GM12878 (cell line): Measurements from ENCODE around the gene B4GALT4. TPM values are rescaled to one million over a fixed set of nuclear protein-coding genes. Genes with fewer than 3 reads are reported as not detected.
"Not testable (repeated sequence)": the region's sequence is repeated elsewhere in the genome, so short reads cannot be mapped to it uniquely, and the experiment has no call there.

ENCODE experiments used
- ATAC-seq: fragments of 200-7000 bp; cut with Tn5 transposase; 3 replicates; pipeline ENCODE4 v1.9.1; 2020; ENCODE audit warnings: mild to moderate bottlenecking, moderate library complexity
- BruUV-seq: library from RNA; stranded (reverse); fragments of 400-500 nt; replicated peaks from 2 replicates; lab custom pipeline; 2021; lab: Mats Ljungman, UMichigan
- CTCF ChIA-PET: fragments of 300-600 bp; sonication (Branson Sonifier 250); formaldehyde crosslinking; extraction: SDS; loops from one replicate; lab custom pipeline; 2021; ENCODE audit warnings: inconsistent platforms; lab: Yijun Ruan, JAX
- POLR2A ChIA-PET: fragments of 350-600 bp; formaldehyde crosslinking; extraction: SDS; loops from one replicate; lab custom pipeline; 2021; ENCODE audit warnings: inconsistent platforms; lab: Charles Lee
- RAD21 ChIA-PET: fragments of 300-600 bp; sonication (Branson Sonifier 250); formaldehyde crosslinking; loops from one replicate; lab custom pipeline; 2023; ENCODE audit warnings: antibody characterized with exemption; ENCODE audit not compliant: unreplicated experiment; lab: Charles Lee
- SMC1A ChIA-PET: fragments of 300-600 bp; sonication (Branson Sonifier 250); formaldehyde crosslinking; loops from one replicate; lab custom pipeline; 2023; ENCODE audit not compliant: unreplicated experiment, uncharacterized antibody; lab: Charles Lee
- DNase-seq: peaks from one replicate; pipeline ENCODE4 v3.0.0-alpha.2; 2011; ENCODE audit warnings: low read depth, low spot score
- FAIRE-seq: peaks from 3 replicates; lab custom pipeline; 2011; peaks lifted over from hg19 to GRCh38; lab: Jason Lieb, UNC
- H2AFZ ChIP-seq: 2 replicates; pipeline ENCODE4 v1.6.0; 2011; ENCODE audit warnings: low read depth, low read length, control low read depth; ENCODE audit not compliant: control insufficient read depth
- H3K27ac ChIP-seq: 2 replicates; pipeline ENCODE4 v1.5.1; 2011; ENCODE audit warnings: control low read depth; ENCODE audit not compliant: control insufficient read depth, insufficient read depth
- H3K27me3 ChIP-seq, 2 experiments: replicated peaks in 1 of 2; 2 replicates each; pipeline versions ENCODE4 v1.6.0 to v1.6.1; 2011; ENCODE audit warnings: low read length in 1 of 2; ENCODE audit not compliant: control insufficient read depth in 2 of 2, insufficient read depth in 2 of 2
- H3K36me3 ChIP-seq, 2 experiments: 2 replicates each; pipeline ENCODE4 v1.5.1; 2011; ENCODE audit warnings: low read length in 1 of 2; ENCODE audit not compliant: control insufficient read depth in 2 of 2, insufficient read depth in 2 of 2
- H3K4me1 ChIP-seq: 2 replicates; pipeline ENCODE4 v1.6.1; 2011; ENCODE audit warnings: mild to moderate bottlenecking, low read length, moderate library complexity, mixed read lengths; ENCODE audit not compliant: control insufficient read depth, insufficient read depth
- H3K4me2 ChIP-seq: 2 replicates; pipeline ENCODE4 v1.6.0; 2011; ENCODE audit warnings: control low read depth; ENCODE audit not compliant: control insufficient read depth, insufficient read depth
- H3K4me3 ChIP-seq: fragments of 200-600 bp; sonication (generic); 2 replicates; pipeline ENCODE4 v1.5.1; 2016
- H3K79me2 ChIP-seq: 2 replicates; pipeline ENCODE4 v1.6.0; 2011; ENCODE audit warnings: low read length; ENCODE audit not compliant: control insufficient read depth, insufficient read depth
- H3K9ac ChIP-seq: 2 replicates; pipeline ENCODE4 v1.8.0; 2011; ENCODE audit warnings: low read length, control low read depth, mixed read lengths; ENCODE audit not compliant: control insufficient read depth, insufficient read depth
- H3K9me3 ChIP-seq: replicated peaks from 3 replicates; pipeline ENCODE4 v1.5.1; 2011; ENCODE audit warnings: mild to moderate bottlenecking, low read length; ENCODE audit not compliant: control insufficient read depth, insufficient read depth
- H4K20me1 ChIP-seq: 2 replicates; pipeline ENCODE4 v1.6.0; 2011; ENCODE audit not compliant: control insufficient read depth, insufficient read depth
- BACH1 ChIP-seq: fragments of 450-650 bp; IDR thresholded peaks from 2 replicates; pipeline ENCODE4 v1.6.1; 2017; ENCODE audit warnings: mild to moderate bottlenecking, borderline replicate concordance
- CTCF ChIP-seq, 3 experiments: IDR thresholded peaks in 2 of 3; conservative IDR thresholded peaks in 1 of 3; 2 replicates each; pipeline ENCODE4 v1.5.1; 2011; ENCODE audit warnings: low read depth in 3 of 3, low read length in 3 of 3, mild to moderate bottlenecking in 3 of 3, control low read depth in 2 of 3, moderate library complexity in 2 of 3, inconsistent platforms in 1 of 3, mixed read lengths in 1 of 3; ENCODE audit not compliant: control insufficient read depth in 2 of 3, insufficient read depth in 1 of 3; ENCODE audit errors: extremely low read depth in 1 of 3
- EP300 ChIP-seq, 2 experiments: fragments of 150-350 bp in 1 of 2; IDR thresholded peaks; 2 replicates each; pipeline ENCODE4 v1.6.1; 2011 to 2012; ENCODE audit warnings: low read depth in 2 of 2, low read length in 2 of 2, borderline replicate concordance in 1 of 2, improper control_type of control experiment in 1 of 2, inconsistent platforms in 1 of 2; ENCODE audit not compliant: control insufficient read depth in 1 of 2
- JUNB ChIP-seq: IDR thresholded peaks from 2 replicates; pipeline ENCODE4 v1.6.1; 2016; ENCODE audit warnings: antibody characterized with exemption, mild to moderate bottlenecking
- NFYA ChIP-seq: IDR thresholded peaks from 2 replicates; pipeline ENCODE4 v1.6.1; 2011; ENCODE audit warnings: low read depth, mild to moderate bottlenecking, low read length, improper control_type of control experiment, borderline replicate concordance
- POLR2AphosphoS5 ChIP-seq: IDR thresholded peaks from 2 replicates; pipeline ENCODE4 v1.6.1; 2011; ENCODE audit warnings: mild to moderate bottlenecking, low read length, inconsistent platforms
- SREBF1 ChIP-seq: IDR thresholded peaks from 2 replicates; pipeline ENCODE4 v1.6.1; 2012; ENCODE audit warnings: mild to moderate bottlenecking, low read length
- STAT3 ChIP-seq: IDR thresholded peaks from 2 replicates; pipeline ENCODE4 v1.6.1; 2011; ENCODE audit warnings: low read depth, low read length, improper control_type of control experiment
- ZNF622 ChIP-seq: fragments of 450-650 bp; IDR thresholded peaks from 2 replicates; pipeline ENCODE4 v1.6.1; 2017; ENCODE audit warnings: mild to moderate bottlenecking, inconsistent platforms
- ZNF687 ChIP-seq: fragments of 450-650 bp; IDR thresholded peaks from 2 replicates; pipeline ENCODE4 v1.6.1; 2017; ENCODE audit warnings: mild to moderate bottlenecking, moderate library complexity
- WGBS: methylation state at CpG from one replicate; pipeline ENCODE4 v1.1.6; 2016; ENCODE audit warnings: low lambda C conversion rate; ENCODE audit not compliant: insufficient replicate concordance, insufficient coverage; ENCODE audit errors: missing lambda C conversion rate; 5-methylcytosine and 5-hydroxymethylcytosine counted together
- in situ Hi-C: fragments of 300-500 bp; cut with MboI; formaldehyde crosslinking; loops from 9 replicates; pipeline ENCODE4 v1.14.3; 2018; ENCODE audit warnings: mixed read lengths
- intact Hi-C: fragments of 100-400 bp; cut with micrococcal nuclease; formaldehyde crosslinking; loops from one replicate; pipeline ENCODE4 v1.14.2; 2022; ENCODE audit not compliant: unreplicated experiment
- polyA plus RNA-seq, 11 experiments: library from polyadenylated mRNA; depleted of rRNA in 4 of 11; unstranded in 6 of 11; stranded (reverse) in 5 of 11; fragments of >200 nt; fragmentation: Nextera tagmentation in 4 of 11; fragmentation: Illumina TruSeq in 1 of 11; extraction: Ambion mirVana in 4 of 11; extraction: Trizol in 1 of 11; gene quantifications; 1 replicate in 1 of 11; 2 replicates in 10 of 11; pipeline versions ENCODE4 v1.2.1 to v1.2.3, GENCODE V29; 2011 to 2016; ENCODE audit warnings: inconsistent platforms in 2 of 11, missing spikeins in 2 of 11, low read depth in 1 of 11
- total RNA-seq, 4 experiments: library from RNA; depleted of rRNA in 3 of 4; stranded (reverse); fragments of >200 nt in 3 of 4; fragmentation: Illumina TruSeq in 1 of 4; extraction: Trizol in 1 of 4; gene quantifications; 2 replicates each; pipeline versions ENCODE4 v1.2.1 to v1.2.3, GENCODE V29; 2013 to 2021

Gene B4GALT4
- total and polyA plus RNA-seq, 10 of the 15 experiments (the other 5 are each of a cell fraction or from before 2014, with no cell fraction given), result 8.8 to 16.7 (median 13.1) TPM

- in situ Hi-C loops (no loop called here), intact Hi-C loops (no loop called here)
- H3K79me2 ChIP-seq, result peaks cover 16% of the 10 kb centered on the region
- no peaks in the 10 kb centered on the region for H3K27me3 ChIP-seq
- no peak overlapping the region for H3K4me2 ChIP-seq
- no peak overlapping the region for H2AFZ ChIP-seq
- H3K9me3 ChIP-seq, result no peaks in the 10 kb centered on the region; the same call in 2 of the 3 replicates
- no peak for FAIRE-seq
- no peak for ATAC-seq
- no peak overlapping the region for H3K27ac ChIP-seq
- no peaks in the 10 kb centered on the region for H3K36me3 ChIP-seq
- no peak for DNase-seq
- ChIA-PET POLR2A (interaction anchor here (0.6 to 0.7 kb wide), 2 partner anchors 47 to 94 kb away, joined by 5 read pairs; no protein-coding TSS in a partner anchor), RAD21 (interaction anchor here (1.0 kb wide), 1 partner anchor 360 kb away, joined by 3 read pairs; no protein-coding TSS in a partner anchor), SMC1A (interaction anchor here (0.7 to 1.1 kb wide), 2 partner anchors 192 to 437 kb away, joined by 4 to 5 read pairs; no protein-coding TSS in a partner anchor), CTCF (interaction anchor here (0.6 to 5.3 kb wide), 6 partner anchors 14 to 447 kb away, joined by 3 to 38 read pairs (median 4); no protein-coding TSS in a partner anchor)
- no peaks in the 10 kb centered on the region for H3K4me1 ChIP-seq
- TF ChIP-seq STAT3 (no peak), BACH1 (no peak), SREBF1 (no peak), CTCF (IDR thresholded peaks at IDR 0.05 in 2 of 3, conservative IDR thresholded peaks at IDR 0.05 in 1 of 3; ENCODE audit: control insufficient read depth in 2 of 3, extremely low read depth in 1 of 3, insufficient read depth in 1 of 3, low read depth in 3 of 3, low read length in 3 of 3) (no peak), ZNF687 (no peak), ZNF622 (no peak), EP300 (IDR thresholded peaks at IDR 0.05; ENCODE audit: borderline replicate concordance in 1 of 2, control insufficient read depth in 1 of 2, low read depth in 2 of 2, low read length in 2 of 2) (no peak), NFYA (no peak), JUNB (no peak), POLR2AphosphoS5 (no peak)
- no peak overlapping the region for H3K4me3 ChIP-seq
- no peaks in the 10 kb centered on the region for H4K20me1 ChIP-seq
- no TSS peak for BruUV-seq
- no peak overlapping the region for H3K9ac ChIP-seq
Observed at GRCh38 chr3:119243712-119244111, 3.0 kb upstream of the B4GALT4 start.

- FAIRE-seq, H3K4me1 ChIP-seq, POLR2A ChIA-PET, H4K20me1 ChIP-seq, H3K9me3 ChIP-seq, ATAC-seq, H3K9ac ChIP-seq, H3K27ac ChIP-seq, H3K27me3 ChIP-seq, H3K36me3 ChIP-seq, H2AFZ ChIP-seq, BruUV-seq, H3K4me3 ChIP-seq, in situ Hi-C loops, H3K4me2 ChIP-seq, DNase-seq, intact Hi-C loops: not testable (repeated sequence)
- peaks cover 19% of the 10 kb centered on the region for H3K79me2 ChIP-seq
- ChIA-PET SMC1A (interaction anchor here (0.7 to 1.1 kb wide), 2 partner anchors 192 to 437 kb away, joined by 4 to 5 read pairs; no protein-coding TSS in a partner anchor), CTCF (interaction anchor here (0.7 to 5.3 kb wide), 2 partner anchors 360 to 422 kb away, joined by 3 to 38 read pairs; no protein-coding TSS in a partner anchor), RAD21 (interaction anchor here (1.0 kb wide), 1 partner anchor 359 kb away, joined by 3 read pairs; no protein-coding TSS in a partner anchor)
- 95% methylated on average over 6 of the region's 7 CpGs for WGBS
Observed at GRCh38 chr3:119243058-119243529, 2.4 kb upstream of the B4GALT4 start.
